Measurements from ENCODE around the gene PFAS. TPM values are rescaled to one million over a fixed set of nuclear protein-coding genes. Genes with fewer than 3 reads are reported as not detected.

Gene PFAS, protein sequence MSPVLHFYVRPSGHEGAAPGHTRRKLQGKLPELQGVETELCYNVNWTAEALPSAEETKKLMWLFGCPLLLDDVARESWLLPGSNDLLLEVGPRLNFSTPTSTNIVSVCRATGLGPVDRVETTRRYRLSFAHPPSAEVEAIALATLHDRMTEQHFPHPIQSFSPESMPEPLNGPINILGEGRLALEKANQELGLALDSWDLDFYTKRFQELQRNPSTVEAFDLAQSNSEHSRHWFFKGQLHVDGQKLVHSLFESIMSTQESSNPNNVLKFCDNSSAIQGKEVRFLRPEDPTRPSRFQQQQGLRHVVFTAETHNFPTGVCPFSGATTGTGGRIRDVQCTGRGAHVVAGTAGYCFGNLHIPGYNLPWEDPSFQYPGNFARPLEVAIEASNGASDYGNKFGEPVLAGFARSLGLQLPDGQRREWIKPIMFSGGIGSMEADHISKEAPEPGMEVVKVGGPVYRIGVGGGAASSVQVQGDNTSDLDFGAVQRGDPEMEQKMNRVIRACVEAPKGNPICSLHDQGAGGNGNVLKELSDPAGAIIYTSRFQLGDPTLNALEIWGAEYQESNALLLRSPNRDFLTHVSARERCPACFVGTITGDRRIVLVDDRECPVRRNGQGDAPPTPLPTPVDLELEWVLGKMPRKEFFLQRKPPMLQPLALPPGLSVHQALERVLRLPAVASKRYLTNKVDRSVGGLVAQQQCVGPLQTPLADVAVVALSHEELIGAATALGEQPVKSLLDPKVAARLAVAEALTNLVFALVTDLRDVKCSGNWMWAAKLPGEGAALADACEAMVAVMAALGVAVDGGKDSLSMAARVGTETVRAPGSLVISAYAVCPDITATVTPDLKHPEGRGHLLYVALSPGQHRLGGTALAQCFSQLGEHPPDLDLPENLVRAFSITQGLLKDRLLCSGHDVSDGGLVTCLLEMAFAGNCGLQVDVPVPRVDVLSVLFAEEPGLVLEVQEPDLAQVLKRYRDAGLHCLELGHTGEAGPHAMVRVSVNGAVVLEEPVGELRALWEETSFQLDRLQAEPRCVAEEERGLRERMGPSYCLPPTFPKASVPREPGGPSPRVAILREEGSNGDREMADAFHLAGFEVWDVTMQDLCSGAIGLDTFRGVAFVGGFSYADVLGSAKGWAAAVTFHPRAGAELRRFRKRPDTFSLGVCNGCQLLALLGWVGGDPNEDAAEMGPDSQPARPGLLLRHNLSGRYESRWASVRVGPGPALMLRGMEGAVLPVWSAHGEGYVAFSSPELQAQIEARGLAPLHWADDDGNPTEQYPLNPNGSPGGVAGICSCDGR (N-terminal part only)
- 100 to 1,000 TPM; 167 to 168 TPM for total RNA-seq
- polyA plus RNA-seq: 17.7 TPM

DNA sequence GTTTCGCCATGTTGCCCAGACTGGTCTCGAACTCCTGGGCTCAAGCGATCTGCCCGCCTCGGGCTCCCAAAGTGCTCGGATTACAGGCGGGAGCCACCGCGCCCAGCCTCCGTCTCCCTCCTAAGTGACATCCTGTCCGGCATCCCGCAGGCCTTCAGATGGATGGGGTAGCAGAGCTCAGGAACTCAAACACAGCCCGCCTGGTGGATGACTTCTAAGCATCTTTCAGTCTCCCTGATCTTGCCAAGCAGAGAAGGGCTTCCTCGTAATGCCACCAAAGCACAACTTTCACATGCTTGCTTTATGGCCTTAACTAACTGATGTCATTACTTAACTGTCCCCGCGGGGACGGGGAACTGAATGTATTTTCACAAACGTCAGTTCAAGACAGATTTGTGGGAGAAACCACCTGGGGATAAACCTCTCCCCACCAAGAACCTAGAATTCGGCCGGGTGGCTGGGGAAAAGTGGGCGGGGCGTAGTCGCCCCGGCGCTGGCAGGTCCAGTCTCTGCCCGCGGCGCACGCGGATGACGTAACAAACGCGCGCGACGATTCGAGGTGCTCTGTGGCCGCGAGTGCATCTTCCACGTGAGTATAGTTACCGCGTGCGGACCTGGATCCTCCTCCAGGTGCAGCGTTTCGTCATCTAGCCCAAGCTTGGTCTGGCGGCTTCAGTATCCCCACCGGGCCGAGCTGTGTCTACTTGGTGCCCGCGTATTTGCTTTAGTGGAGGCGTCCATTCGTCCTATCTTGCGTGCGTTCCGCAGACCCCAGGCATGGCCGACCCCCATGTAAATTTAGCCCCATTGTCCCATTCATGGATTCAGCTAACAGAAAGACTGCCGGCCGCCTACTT is at the start of gene PFAS:
TSS of gene PFAS (plus strand) at position 539 of the 857 bp plus-strand sequence. CDS start 4,649 bp downstream, outside the sequence.
- Histone ChIP-seq H3K4me3 (ENCODE audit: low read length) (peak within 1 kb of the TSS; percentile 71), H3K27ac (ENCODE audit: low read depth, low read length) (peak within 1 kb of the TSS; percentile 100), H3K9me3 (ENCODE audit: low read length) (no peaks in the 10 kb centered on the region), H3K36me3 (ENCODE audit: insufficient read depth, low read length) (peaks cover 9% of the 10 kb centered on the region), H3K4me1 (ENCODE audit: insufficient read depth, low read length) (peaks cover 37% of the 10 kb centered on the region), H3K27me3 (ENCODE audit: insufficient read depth, low read length, poor library complexity, severe bottlenecking) (no peaks in the 10 kb centered on the region)
- H3K4me3 Mint-ChIP-seq: peak within 1 kb of the TSS; percentile 95 to 99 (median 99)
- peaks cover 0 to 9% of the 10 kb centered on the region in 2 donors for H3K27me3 Mint-ChIP-seq
- H3K4me1 Mint-ChIP-seq: peaks cover 45 to 52% (median 52%) of the 10 kb centered on the region in 3 donors
- peak; percentile 93 to 97 (median 95) for DNase-seq
- peak within 1 kb of the TSS; percentile 98 to 100 (median 100) for H3K27ac Mint-ChIP-seq
- POLR2A ChIA-PET: interaction anchor here (0.5 to 6.7 kb wide), 12 partner anchors 24 to 129 kb away, joined by 3 to 149 read pairs (median 6); partner anchors contain the start of genes AURKB, BORCS6, HES7 and RANGRF
- CTCF ChIA-PET: interaction anchor here (1.3 to 4.3 kb wide), 6 partner anchors 20 to 111 kb away, joined by 3 to 51 read pairs (median 6); partner anchors contain the start of gene SLC25A35
- peaks cover 0 to 5% (median 0%) of the 10 kb centered on the region in 5 donors for H3K9me3 Mint-ChIP-seq
- peaks cover 0 to 43% (median 3%) of the 10 kb centered on the region in 3 donors for H3K36me3 Mint-ChIP-seq

DNA sequence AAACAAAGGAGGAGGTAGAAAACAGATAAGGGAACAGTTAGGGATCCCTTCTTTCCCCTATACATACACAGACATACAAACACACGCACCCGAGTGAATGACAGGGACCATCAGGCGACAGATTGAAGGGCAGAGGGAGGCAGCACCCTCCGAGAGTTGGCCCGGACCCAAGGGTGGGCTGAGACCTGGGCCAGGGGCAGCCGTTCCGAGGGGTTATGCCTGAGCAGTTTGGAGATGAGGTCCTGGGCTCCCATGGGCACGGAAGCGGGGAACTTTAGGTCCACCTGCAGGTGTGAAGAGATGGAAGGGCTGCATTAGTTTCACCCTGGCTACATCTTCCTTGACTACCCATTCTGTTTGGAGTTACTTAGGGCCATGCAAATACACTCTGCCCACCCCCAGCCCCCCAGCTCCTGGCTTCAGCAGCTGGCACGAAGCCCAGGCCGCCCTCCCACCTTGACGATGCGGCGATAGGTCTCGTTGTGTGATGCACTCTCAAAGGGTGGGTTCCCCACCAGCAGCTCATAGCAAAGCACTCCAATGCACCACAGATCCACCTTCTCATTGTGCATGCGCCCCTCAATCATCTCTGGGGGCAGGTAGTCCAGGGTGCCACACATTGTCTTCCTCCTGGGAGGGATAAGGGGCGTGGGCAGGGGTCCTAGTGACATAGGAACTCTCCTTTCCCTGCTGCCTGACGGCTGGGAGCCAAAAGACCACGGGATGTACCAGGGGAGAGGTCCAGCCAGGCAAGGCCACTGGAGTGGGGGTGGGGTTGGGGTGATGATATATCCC is 44.1 kb upstream of the PFAS start:
- H3K4me3 Mint-ChIP-seq: peak overlapping the region in 1 of 7 donors; percentile 59
- H3K9me3 Mint-ChIP-seq: no peaks in the 10 kb centered on the region
- H3K36me3 Mint-ChIP-seq: peaks cover 0 to 2% (median 0%) of the 10 kb centered on the region in 3 donors
- POLR2A ChIA-PET: no interaction called here
- no peak overlapping the region for H3K4me3 ChIP-seq (ENCODE audit: low read length)
- H3K27me3 Mint-ChIP-seq: peaks cover 0 to 2% of the 10 kb centered on the region in 2 donors
- CTCF ChIA-PET: interaction anchor here (1.2 kb wide), 1 partner anchor 10 kb away, joined by 3 read pairs; no protein-coding TSS in a partner anchor
- no peaks in the 10 kb centered on the region for H3K9me3 ChIP-seq (ENCODE audit: low read length)
- peak overlapping the region in 2 of 8 donors; percentile 23 to 87 for H3K27ac Mint-ChIP-seq
- H3K4me1 ChIP-seq (ENCODE audit: insufficient read depth, low read length): peaks cover 2% of the 10 kb centered on the region
- H3K36me3 ChIP-seq (ENCODE audit: insufficient read depth, low read length): no peaks in the 10 kb centered on the region
- no peak overlapping the region for H3K27ac ChIP-seq (ENCODE audit: low read depth, low read length)
- no peaks in the 10 kb centered on the region for H3K27me3 ChIP-seq (ENCODE audit: insufficient read depth, low read length, poor library complexity, severe bottlenecking)
- peaks cover 6 to 8% (median 7%) of the 10 kb centered on the region in 3 donors for H3K4me1 Mint-ChIP-seq
- no peak for DNase-seq

DNA sequence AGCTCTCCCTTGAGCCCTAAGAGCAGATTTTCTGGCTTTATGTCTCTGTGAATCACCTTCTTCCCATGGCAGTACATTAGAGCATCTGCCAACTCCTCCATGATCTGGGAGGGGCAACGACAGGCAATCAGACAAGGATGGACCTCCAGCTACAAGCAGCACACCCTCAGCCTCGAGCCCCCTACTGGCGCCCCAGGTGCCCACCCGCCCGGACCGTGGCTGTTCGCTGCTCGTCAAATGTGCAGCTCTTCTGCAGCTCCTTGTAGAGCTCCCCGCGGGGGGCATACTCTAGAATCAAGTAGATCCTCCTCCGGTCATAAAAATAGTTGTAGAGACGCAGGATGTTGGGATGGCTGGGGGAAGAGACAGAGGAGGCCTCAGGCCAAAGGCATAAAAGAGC is 42.6 kb upstream of the PFAS start:
- Histone ChIP-seq H3K4me1 (ENCODE audit: insufficient read depth, low read length) (peaks cover 12% of the 10 kb centered on the region), H3K36me3 (ENCODE audit: insufficient read depth, low read length) (no peaks in the 10 kb centered on the region), H3K27ac (ENCODE audit: low read depth, low read length) (no peak overlapping the region), H3K9me3 (ENCODE audit: low read length) (no peaks in the 10 kb centered on the region), H3K27me3 (ENCODE audit: insufficient read depth, low read length, poor library complexity, severe bottlenecking) (no peaks in the 10 kb centered on the region), H3K4me3 (ENCODE audit: low read length) (no peak overlapping the region)
- Mint-ChIP-seq H3K36me3 (peaks cover 0 to 4% (median 0%) of the 10 kb centered on the region in 3 donors), H3K4me1 (peaks cover 15 to 17% (median 17%) of the 10 kb centered on the region in 3 donors), H3K27me3 (peaks cover 0 to 3% of the 10 kb centered on the region in 2 donors), H3K4me3 (peak overlapping the region in 1 of 7 donors; percentile 72), H3K27ac (peak overlapping the region in 1 of 8 donors; percentile 42), H3K9me3 (no peaks in the 10 kb centered on the region)
- POLR2A ChIA-PET: no interaction called here
- no peak for DNase-seq
- CTCF ChIA-PET: interaction anchor here (1.1 to 1.9 kb wide), 3 partner anchors 13 to 48 kb away, joined by 3 to 9 read pairs (median 6); no protein-coding TSS in a partner anchor

DNA sequence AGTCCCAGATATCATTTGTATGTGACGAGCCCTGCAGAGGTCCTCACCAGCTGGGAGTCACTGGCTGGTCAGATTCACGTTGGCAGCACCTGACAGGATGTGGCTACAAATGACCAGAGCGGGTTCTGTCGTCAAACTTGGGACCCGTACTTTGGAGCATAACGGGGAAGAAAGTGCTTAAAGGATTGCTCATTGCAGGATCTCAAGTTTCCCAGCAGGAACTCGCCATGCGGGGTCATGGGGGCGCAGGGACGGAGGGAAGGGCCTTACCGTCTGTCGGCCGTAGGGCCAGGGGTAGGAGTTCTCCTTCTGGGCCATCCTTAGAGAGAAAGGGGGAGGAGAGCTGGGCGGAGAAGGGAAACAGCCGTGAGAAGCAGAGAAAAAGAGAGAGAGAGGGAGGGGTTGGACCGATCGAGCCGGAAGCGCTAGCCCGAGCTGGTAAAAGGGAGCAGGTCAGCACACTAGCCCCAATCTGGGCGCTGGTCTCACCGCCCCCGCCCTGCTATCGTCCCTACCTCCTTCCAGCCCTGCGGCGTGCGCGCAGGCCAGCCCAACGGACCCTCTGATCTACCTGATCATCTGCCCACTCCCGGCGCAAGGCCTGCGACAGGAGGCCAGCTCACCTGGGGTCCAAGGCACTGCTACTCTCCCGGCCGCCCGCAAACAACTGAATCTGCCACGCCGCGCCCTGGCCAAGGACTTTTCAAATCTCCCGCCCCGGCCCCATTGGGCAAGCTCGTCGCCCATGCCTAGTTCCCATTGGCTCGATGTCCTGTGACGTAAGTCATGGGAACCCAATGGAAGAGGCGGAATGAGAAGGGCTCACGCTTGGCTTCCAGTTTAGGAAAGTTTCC is 39.0 kb upstream of the PFAS start, which contains the start of gene AURKB:
TSS of gene AURKB (minus strand) at position 669 of the 854 bp plus-strand sequence. CDS start at position 318, 351 bp downstream.
- Histone ChIP-seq H3K9me3 (ENCODE audit: low read length) (no peaks in the 10 kb centered on the region), H3K27ac (ENCODE audit: low read depth, low read length) (peak within 1 kb of the TSS; percentile 61), H3K4me1 (ENCODE audit: insufficient read depth, low read length) (peaks cover 12% of the 10 kb centered on the region), H3K4me3 (ENCODE audit: low read length) (peak within 1 kb of the TSS; percentile 93), H3K27me3 (ENCODE audit: insufficient read depth, low read length, poor library complexity, severe bottlenecking) (no peaks in the 10 kb centered on the region), H3K36me3 (ENCODE audit: insufficient read depth, low read length) (no peaks in the 10 kb centered on the region)
- peaks cover 15 to 22% (median 17%) of the 10 kb centered on the region in 3 donors for H3K4me1 Mint-ChIP-seq
- peak; percentile 86 to 96 (median 92) for DNase-seq
- ChIA-PET POLR2A (interaction anchor here (0.5 to 2.4 kb wide), 15 partner anchors 8 to 1175 kb away, joined by 3 to 24 read pairs (median 4); partner anchors contain the start of genes CTC1 and SLC25A35), CTCF (interaction anchor here (0.7 to 1.8 kb wide), 8 partner anchors 11 to 131 kb away, joined by 3 to 10 read pairs (median 4); no protein-coding TSS in a partner anchor)
- H3K27ac Mint-ChIP-seq: peak within 1 kb of the TSS; percentile 53 to 95 (median 92)
- H3K27me3 Mint-ChIP-seq: peaks cover 0 to 3% of the 10 kb centered on the region in 2 donors
- H3K36me3 Mint-ChIP-seq: peaks cover 0 to 4% (median 0%) of the 10 kb centered on the region in 3 donors
- H3K9me3 Mint-ChIP-seq: no peaks in the 10 kb centered on the region
- H3K4me3 Mint-ChIP-seq: peak within 1 kb of the TSS; percentile 83 to 96 (median 89)

DNA sequence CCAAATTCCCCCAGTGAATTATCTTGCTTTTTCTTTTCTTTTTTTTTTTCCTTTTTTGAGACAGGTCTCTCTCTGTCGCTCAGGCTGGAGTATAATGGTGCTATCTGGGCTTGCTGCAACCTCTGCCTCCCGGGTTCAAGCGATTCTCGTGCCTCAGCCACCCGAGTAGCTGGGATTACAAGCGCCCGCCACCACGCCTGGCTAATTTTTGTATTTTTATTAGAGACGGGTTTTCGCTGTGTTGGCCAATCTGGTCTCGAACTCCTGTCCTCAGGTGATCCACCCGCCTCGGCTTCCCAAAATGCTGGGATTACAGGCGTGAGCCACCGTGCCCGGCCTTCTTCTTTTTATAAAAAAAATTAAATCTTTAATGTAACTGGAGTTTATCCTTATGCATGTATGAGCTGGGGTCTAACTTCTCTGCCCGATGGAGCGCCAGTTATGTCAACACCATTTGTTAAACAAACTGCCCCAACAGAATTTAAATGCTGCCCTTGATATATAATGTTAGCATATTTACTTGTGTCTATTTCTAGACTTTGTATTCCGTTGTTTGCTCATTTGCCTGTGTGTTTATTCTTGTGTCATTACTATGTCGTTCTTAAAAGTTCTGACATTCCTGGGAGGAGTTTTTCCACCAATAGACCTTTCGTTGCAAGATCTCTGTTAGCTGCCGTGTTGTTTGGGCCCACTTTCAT is 38.2 kb upstream of the PFAS start:
- no peak for DNase-seq
- H3K4me3 Mint-ChIP-seq: peak overlapping the region; percentile 83 to 96 (median 89)

More for the DNA sequence above, 38.2 kb upstream of the PFAS start:
- Mint-ChIP-seq H3K9me3 (no peaks in the 10 kb centered on the region), H3K27me3 (peaks cover 0 to 3% of the 10 kb centered on the region in 2 donors), H3K27ac (peak overlapping the region; percentile 53 to 95 (median 92)), H3K4me1 (peaks cover 15 to 22% (median 17%) of the 10 kb centered on the region in 3 donors), H3K36me3 (peaks cover 0 to 4% (median 0%) of the 10 kb centered on the region in 3 donors)
- POLR2A ChIA-PET: interaction anchor here (0.5 to 2.4 kb wide), 16 partner anchors 8 to 1176 kb away, joined by 3 to 24 read pairs (median 4); partner anchors contain the start of genes CTC1 and SLC25A35
- Histone ChIP-seq H3K9me3 (ENCODE audit: low read length) (no peaks in the 10 kb centered on the region), H3K27me3 (ENCODE audit: insufficient read depth, low read length, poor library complexity, severe bottlenecking) (no peaks in the 10 kb centered on the region), H3K4me1 (ENCODE audit: insufficient read depth, low read length) (peaks cover 12% of the 10 kb centered on the region), H3K4me3 (ENCODE audit: low read length) (peak overlapping the region; percentile 93), H3K27ac (ENCODE audit: low read depth, low read length) (peak overlapping the region; percentile 61), H3K36me3 (ENCODE audit: insufficient read depth, low read length) (no peaks in the 10 kb centered on the region)
- CTCF ChIA-PET: interaction anchor here (0.7 to 1.8 kb wide), 8 partner anchors 11 to 132 kb away, joined by 3 to 10 read pairs (median 4); no protein-coding TSS in a partner anchor
